ENCODE measurements around the gene IFT43.

Gene IFT43

GRCh38 chr14:76117789-76118484, 132.4 kb downstream of the IFT43 start:
- no peak overlapping the region for H3K4me2 ChIP-seq
- H2AFZ ChIP-seq (ENCODE audit: low read depth), result no peak overlapping the region

GRCh38 chr14:76118594-76118993, 133.0 kb downstream of the IFT43 start:
- Histone ChIP-seq H2AFZ (ENCODE audit: low read depth) (no peak overlapping the region), H3K27ac (no peak overlapping the region), H3K4me2 (no peak overlapping the region), H4K20me1 (ENCODE audit: insufficient read depth) (no peaks in the 10 kb centered on the region), H3K36me3 (ENCODE audit: insufficient read depth) (no peaks in the 10 kb centered on the region), H3K4me3 (IDR thresholded peaks at IDR 0.05; ENCODE audit: insufficient read depth, low read depth, low read length) (no peak overlapping the region), H3K4me1 (ENCODE audit: low read depth, poor library complexity, severe bottlenecking) (no peaks in the 10 kb centered on the region), H3K79me2 (ENCODE audit: insufficient read depth, low read depth) (no peaks in the 10 kb centered on the region), H3K27me3 (ENCODE audit: insufficient read depth, low read depth) (no peaks in the 10 kb centered on the region), H3K9ac (no peak overlapping the region)
- no peak for TF ChIP-seq CTCF (conservative IDR thresholded peaks at IDR 0.05; ENCODE audit: low read depth, low read length)

More at GRCh38 chr14:76117789-76118484, 132.4 kb downstream of the IFT43 start:
- no peaks in the 10 kb centered on the region for H4K20me1 ChIP-seq (ENCODE audit: insufficient read depth)
- no peaks in the 10 kb centered on the region for H3K79me2 ChIP-seq (ENCODE audit: insufficient read depth, low read depth)
- no peaks in the 10 kb centered on the region for H3K27me3 ChIP-seq (ENCODE audit: insufficient read depth, low read depth)
- H3K9ac ChIP-seq, result no peak overlapping the region
- H3K27ac ChIP-seq, result no peak overlapping the region
- no peaks in the 10 kb centered on the region for H3K36me3 ChIP-seq (ENCODE audit: insufficient read depth)
- H3K4me3 ChIP-seq (IDR thresholded peaks at IDR 0.05; ENCODE audit: insufficient read depth, low read depth, low read length), result no peak overlapping the region
- no peaks in the 10 kb centered on the region for H3K4me1 ChIP-seq (ENCODE audit: low read depth, poor library complexity, severe bottlenecking)
- no peak for TF ChIP-seq CTCF (conservative IDR thresholded peaks at IDR 0.05; ENCODE audit: low read depth, low read length)

GRCh38 chr14:76121089-76121748, 135.7 kb downstream of the IFT43 start:
- Histone ChIP-seq H3K27ac (no peak overlapping the region), H3K27me3 (ENCODE audit: insufficient read depth, low read depth) (no peaks in the 10 kb centered on the region), H3K4me2 (no peak overlapping the region), H2AFZ (ENCODE audit: low read depth) (no peak overlapping the region), H3K9ac (no peak overlapping the region), H3K4me1 (ENCODE audit: low read depth, poor library complexity, severe bottlenecking) (no peaks in the 10 kb centered on the region), H3K4me3 (IDR thresholded peaks at IDR 0.05; ENCODE audit: insufficient read depth, low read depth, low read length) (no peak overlapping the region), H3K79me2 (ENCODE audit: insufficient read depth, low read depth) (no peaks in the 10 kb centered on the region), H3K36me3 (ENCODE audit: insufficient read depth) (no peaks in the 10 kb centered on the region), H4K20me1 (ENCODE audit: insufficient read depth) (no peaks in the 10 kb centered on the region)
- no peak for TF ChIP-seq CTCF (conservative IDR thresholded peaks at IDR 0.05; ENCODE audit: low read depth, low read length)

- Histone ChIP-seq H3K4me2 (no peak overlapping the region), H3K9ac (no peak overlapping the region), H4K20me1 (ENCODE audit: insufficient read depth) (no peaks in the 10 kb centered on the region), H3K27me3 (ENCODE audit: insufficient read depth, low read depth) (no peaks in the 10 kb centered on the region), H3K36me3 (ENCODE audit: insufficient read depth) (no peaks in the 10 kb centered on the region), H3K4me3 (IDR thresholded peaks at IDR 0.05; ENCODE audit: insufficient read depth, low read depth, low read length) (no peak overlapping the region), H3K79me2 (ENCODE audit: insufficient read depth, low read depth) (no peaks in the 10 kb centered on the region), H3K4me1 (ENCODE audit: low read depth, poor library complexity, severe bottlenecking) (no peaks in the 10 kb centered on the region), H3K27ac (no peak overlapping the region), H2AFZ (ENCODE audit: low read depth) (no peak overlapping the region)
- TF ChIP-seq CTCF (conservative IDR thresholded peaks at IDR 0.05; ENCODE audit: low read depth, low read length), result no peak
Observed at GRCh38 chr14:76123426-76124225, 138.1 kb downstream of the IFT43 start.

Data from KMS-11 (cell line).